ENCODE data around the gene WDR74.

The WDR74 gene

GRCh38 chr11:62879235-62879978 is 40.0 kb upstream of the WDR74 start:
- H3K4me3 ChIP-seq (ENCODE audit: low read depth, low read length), result peak overlapping the region; percentile 99
- TF ChIP-seq MAX (IDR thresholded peaks at IDR 0.05; ENCODE audit: low read depth, low read length), result no peak
- TF ChIP-seq CTCF (IDR thresholded peaks at IDR 0.05; ENCODE audit: low read depth, low read length), result no peak
- no peak for TF ChIP-seq MYC (IDR thresholded peaks at IDR 0.05; ENCODE audit: low read depth, low read length)
- TF ChIP-seq POLR2A (IDR thresholded peaks at IDR 0.05; ENCODE audit: extremely low read depth, insufficient read length), result no peak

GRCh38 chr11:62876712-62877111 is 37.3 kb upstream of the WDR74 start:
- TF ChIP-seq POLR2A (IDR thresholded peaks at IDR 0.05; ENCODE audit: extremely low read depth, insufficient read length) (no peak), MYC (IDR thresholded peaks at IDR 0.05; ENCODE audit: low read depth, low read length) (no peak)

More at GRCh38 chr11:62879235-62879978, 40.0 kb upstream of the WDR74 start:
- DNase-seq (ENCODE audit: low read depth), result peak; percentile 35

GRCh38 chr11:62875698-62876478 is 36.5 kb upstream of the WDR74 start:
- no peak for DNase-seq (ENCODE audit: low read depth)

More at GRCh38 chr11:62876712-62877111, 37.3 kb upstream of the WDR74 start:
- no peak for DNase-seq (ENCODE audit: low read depth)
- H3K4me3 ChIP-seq (ENCODE audit: low read depth, low read length), result no peak overlapping the region

GRCh38 chr11:62874851-62875250 is 35.5 kb upstream of the WDR74 start:
- H3K4me3 ChIP-seq (ENCODE audit: low read depth, low read length), result no peak overlapping the region
- no peak for DNase-seq (ENCODE audit: low read depth)
- TF ChIP-seq POLR2A (IDR thresholded peaks at IDR 0.05; ENCODE audit: extremely low read depth, insufficient read length) (no peak), MYC (IDR thresholded peaks at IDR 0.05; ENCODE audit: low read depth, low read length) (no peak), CTCF (IDR thresholded peaks at IDR 0.05; ENCODE audit: low read depth, low read length) (no peak), MAX (IDR thresholded peaks at IDR 0.05; ENCODE audit: low read depth, low read length) (no peak)

More at GRCh38 chr11:62875698-62876478, 36.5 kb upstream of the WDR74 start:
- TF ChIP-seq POLR2A (IDR thresholded peaks at IDR 0.05; ENCODE audit: extremely low read depth, insufficient read length) (no peak), MYC (IDR thresholded peaks at IDR 0.05; ENCODE audit: low read depth, low read length) (no peak), MAX (IDR thresholded peaks at IDR 0.05; ENCODE audit: low read depth, low read length) (no peak), CTCF (IDR thresholded peaks at IDR 0.05; ENCODE audit: low read depth, low read length) (no peak)
- H3K4me3 ChIP-seq (ENCODE audit: low read depth, low read length), result no peak overlapping the region

GRCh38 chr11:62865635-62866034 is 26.2 kb upstream of the WDR74 start:
- no peak overlapping the region for H3K4me3 ChIP-seq (ENCODE audit: low read depth, low read length)
- no peak for TF ChIP-seq POLR2A (IDR thresholded peaks at IDR 0.05; ENCODE audit: extremely low read depth, insufficient read length)
- no peak for TF ChIP-seq MAX (IDR thresholded peaks at IDR 0.05; ENCODE audit: low read depth, low read length)
- no peak for TF ChIP-seq CTCF (IDR thresholded peaks at IDR 0.05; ENCODE audit: low read depth, low read length)
- no peak for TF ChIP-seq MYC (IDR thresholded peaks at IDR 0.05; ENCODE audit: low read depth, low read length)
- no peak for DNase-seq (ENCODE audit: low read depth)

All from NB4 (cell line).